Trophoblast cell (in vitro differentiated cells and primary cell): Measurements from ENCODE around the gene PDE4D.
"Not testable (repeated sequence)": the region's sequence is repeated elsewhere in the genome, so short reads cannot be mapped to it uniquely, and the experiment has no call there.

Experiments
- DNase-seq, 2 donors: peaks; one replicate each; pipeline ENCODE4 v3.0.0-alpha.2; 2016
- H2AFZ ChIP-seq: 2 replicates; pipeline ENCODE4 v1.6.1; 2013; ENCODE audit warnings: low read length, moderate library complexity, mild to moderate bottlenecking; ENCODE audit not compliant: insufficient read depth, poor library complexity
- H2AK5ac ChIP-seq: 2 replicates; pipeline ENCODE4 v1.6.1; 2013; ENCODE audit warnings: mild to moderate bottlenecking, low read length
- H2BK120ac ChIP-seq: 2 replicates; pipeline ENCODE4 v1.6.1; 2013; ENCODE audit warnings: low read length, mild to moderate bottlenecking, moderate library complexity; ENCODE audit not compliant: insufficient read depth, poor library complexity
- H2BK12ac ChIP-seq: 2 replicates; pipeline ENCODE4 v1.6.1; 2013; ENCODE audit warnings: mild to moderate bottlenecking, low read length, moderate library complexity
- H2BK5ac ChIP-seq: 2 replicates; pipeline ENCODE4 v1.6.1; 2013; ENCODE audit warnings: low read length, low read depth, moderate library complexity, mild to moderate bottlenecking; ENCODE audit not compliant: poor library complexity
- H3K14ac ChIP-seq: 2 replicates; pipeline ENCODE4 v1.6.1; 2013; ENCODE audit warnings: mild to moderate bottlenecking, low read length
- H3K18ac ChIP-seq: 2 replicates; pipeline ENCODE4 v1.6.1; 2013; ENCODE audit warnings: mild to moderate bottlenecking, low read length
- H3K23ac ChIP-seq: 2 replicates; pipeline ENCODE4 v1.6.1; 2013; ENCODE audit warnings: low read length
- H3K27ac ChIP-seq: 2 replicates; pipeline ENCODE4 v1.5.1; 2013; ENCODE audit warnings: low read depth, mild to moderate bottlenecking, inconsistent platforms, low read length, moderate library complexity
- H3K27me3 ChIP-seq: 2 replicates; pipeline ENCODE4 v1.6.1; 2013; ENCODE audit warnings: inconsistent platforms, mild to moderate bottlenecking, low read length, moderate library complexity; ENCODE audit not compliant: insufficient read depth
- H3K36me3 ChIP-seq, 2 experiments: 1 replicate in 1 of 2; 2 replicates in 1 of 2; pipeline ENCODE4 v1.6.1; 2013; ENCODE audit warnings: low read length in 2 of 2, mild to moderate bottlenecking in 2 of 2, moderate library complexity in 1 of 2; ENCODE audit not compliant: insufficient read depth in 2 of 2, control insufficient read depth in 1 of 2
- H3K4ac ChIP-seq: 2 replicates; pipeline ENCODE4 v1.6.1; 2013; ENCODE audit warnings: low read depth, mild to moderate bottlenecking, low read length, moderate library complexity
- H3K4me1 ChIP-seq, 2 experiments: 1 replicate in 1 of 2; 2 replicates in 1 of 2; pipeline ENCODE4 v1.6.1; 2013; ENCODE audit warnings: low read length in 2 of 2, mild to moderate bottlenecking in 2 of 2, moderate library complexity in 1 of 2; ENCODE audit not compliant: insufficient read depth in 2 of 2, control insufficient read depth in 1 of 2
- H3K4me2 ChIP-seq: 2 replicates; pipeline ENCODE4 v1.6.1; 2013; ENCODE audit warnings: inconsistent platforms, mild to moderate bottlenecking, low read length, moderate library complexity
- H3K4me3 ChIP-seq: 2 replicates; pipeline ENCODE4 v1.5.1; 2013; ENCODE audit warnings: mild to moderate bottlenecking, low read depth, low read length, inconsistent platforms
- H3K79me1 ChIP-seq: one replicate; pipeline ENCODE4 v1.6.1; 2013; ENCODE audit warnings: low read length
- H3K79me2 ChIP-seq: 2 replicates; pipeline ENCODE4 v1.6.1; 2013; ENCODE audit warnings: low read length, mild to moderate bottlenecking; ENCODE audit not compliant: control insufficient read depth, insufficient read depth, poor library complexity
- H3K9ac ChIP-seq: 2 replicates; pipeline ENCODE4 v1.6.1; 2013; ENCODE audit warnings: mild to moderate bottlenecking, low read length
- H3K9me3 ChIP-seq: 2 replicates; pipeline ENCODE4 v1.6.1; 2013; ENCODE audit warnings: low read depth, mild to moderate bottlenecking, control low read depth, inconsistent platforms, low read length; ENCODE audit not compliant: insufficient read depth
- H4K12ac ChIP-seq: 2 replicates; pipeline ENCODE4 v1.6.1; 2013; ENCODE audit warnings: low read depth, mild to moderate bottlenecking, low read length, moderate library complexity
- H4K8ac ChIP-seq: 2 replicates; pipeline ENCODE4 v1.6.1; 2013; ENCODE audit warnings: low read depth, mild to moderate bottlenecking, low read length, moderate library complexity
- H4K91ac ChIP-seq: one replicate; pipeline ENCODE4 v1.6.1; 2013; ENCODE audit warnings: low read depth, mild to moderate bottlenecking, low read length, moderate library complexity
- WGBS: extraction: QIAGEN DNeasy Blood & Tissue Kit; methylation state at CpG from one replicate; pipeline ENCODE4 v1.1.7; 2013; ENCODE audit warnings: missing lambda C conversion rate; ENCODE audit not compliant: insufficient read length, insufficient coverage; ENCODE audit errors: extremely low coverage; 5-methylcytosine and 5-hydroxymethylcytosine counted together

The PDE4D gene

GRCh38 chr5:59394956-59395355 lies 498.6 kb downstream of the PDE4D start:
- H3K36me3 ChIP-seq, H4K12ac ChIP-seq, H3K23ac ChIP-seq, H2AFZ ChIP-seq, H3K27ac ChIP-seq, H3K4ac ChIP-seq, H4K91ac ChIP-seq, H3K4me3 ChIP-seq, H3K4me1 ChIP-seq, H3K79me1 ChIP-seq, H3K27me3 ChIP-seq, H3K9me3 ChIP-seq, H2AK5ac ChIP-seq, H3K14ac ChIP-seq, DNase-seq, H3K9ac ChIP-seq, H2BK5ac ChIP-seq, H2BK12ac ChIP-seq, H4K8ac ChIP-seq, H2BK120ac ChIP-seq, H3K18ac ChIP-seq, H3K4me2 ChIP-seq, H3K79me2 ChIP-seq: not testable (repeated sequence)
- WGBS, result no CpG with 5 or more reads among the region's 15 CpGs

- Histone ChIP-seq H3K79me2 (no peaks in the 10 kb centered on the region), H3K18ac (no peak overlapping the region), H2BK12ac (no peak overlapping the region), H3K4me3 (no peak overlapping the region), H4K12ac (no peak overlapping the region), H2BK120ac (no peak overlapping the region), H2AFZ (no peak overlapping the region), H3K27ac (no peak overlapping the region), H3K36me3 (no peaks in the 10 kb centered on the region), H3K14ac (no peak overlapping the region), H4K8ac (no peak overlapping the region), H3K27me3 (no peaks in the 10 kb centered on the region), H3K4ac (no peak overlapping the region), H3K9me3 (no peaks in the 10 kb centered on the region), H3K4me2 (no peak overlapping the region), H3K79me1 (no peaks in the 10 kb centered on the region), H3K4me1 (no peaks in the 10 kb centered on the region), H2BK5ac (no peak overlapping the region), H4K91ac (no peak overlapping the region), H2AK5ac (no peak overlapping the region), H3K23ac (no peak overlapping the region), H3K9ac (no peak overlapping the region)
- no CpG with 5 or more reads among the region's 4 CpGs for WGBS
- no peak for DNase-seq
Measured at GRCh38 chr5:59393585-59394420, 499.7 kb downstream of the PDE4D start.

- H2BK5ac ChIP-seq, result no peak overlapping the region
- H3K18ac ChIP-seq, result no peak overlapping the region
- no peak overlapping the region for H3K14ac ChIP-seq
- no peak overlapping the region for H4K12ac ChIP-seq
- H4K91ac ChIP-seq, result no peak overlapping the region
- H3K36me3 ChIP-seq, result no peaks in the 10 kb centered on the region
- no peak overlapping the region for H3K9ac ChIP-seq
- H3K4me3 ChIP-seq, result no peak overlapping the region
- no peak overlapping the region for H3K4ac ChIP-seq
- H3K4me2 ChIP-seq, result no peak overlapping the region
- no peaks in the 10 kb centered on the region for H3K79me1 ChIP-seq
- no peak overlapping the region for H2AK5ac ChIP-seq
- no peak for DNase-seq
- H3K27me3 ChIP-seq, result no peaks in the 10 kb centered on the region
- WGBS, result 100% methylated on average over 1 of the region's 1 CpG
- no peak overlapping the region for H2BK12ac ChIP-seq
- H2AFZ ChIP-seq, result no peak overlapping the region
- no peak overlapping the region for H3K23ac ChIP-seq
- H3K9me3 ChIP-seq, result no peaks in the 10 kb centered on the region
- no peaks in the 10 kb centered on the region for H3K4me1 ChIP-seq
- H3K79me2 ChIP-seq, result no peaks in the 10 kb centered on the region
- no peak overlapping the region for H2BK120ac ChIP-seq
- no peak overlapping the region for H3K27ac ChIP-seq
- H4K8ac ChIP-seq, result no peak overlapping the region
Measured at GRCh38 chr5:59391576-59391975, 501.9 kb downstream of the PDE4D start.

GRCh38 chr5:59390989-59391388 lies 502.5 kb downstream of the PDE4D start:
- no peak overlapping the region for H2BK5ac ChIP-seq
- no peak overlapping the region for H3K18ac ChIP-seq
- no peaks in the 10 kb centered on the region for H3K9me3 ChIP-seq
- H3K4ac ChIP-seq, result no peak overlapping the region
- H2BK12ac ChIP-seq, result no peak overlapping the region
- no peaks in the 10 kb centered on the region for H3K79me2 ChIP-seq
- no peak overlapping the region for H4K91ac ChIP-seq
- no peaks in the 10 kb centered on the region for H3K4me1 ChIP-seq
- no peak overlapping the region for H3K4me2 ChIP-seq
- DNase-seq, result no peak
- H3K14ac ChIP-seq, result no peak overlapping the region
- no peak overlapping the region for H2AFZ ChIP-seq
- H2AK5ac ChIP-seq, result no peak overlapping the region
- no peak overlapping the region for H4K12ac ChIP-seq
- no peak overlapping the region for H3K4me3 ChIP-seq
- H3K36me3 ChIP-seq, result no peaks in the 10 kb centered on the region
- H3K9ac ChIP-seq, result no peak overlapping the region
- H3K79me1 ChIP-seq, result no peaks in the 10 kb centered on the region
- H3K27me3 ChIP-seq, result no peaks in the 10 kb centered on the region
- no peak overlapping the region for H3K27ac ChIP-seq
- no peak overlapping the region for H2BK120ac ChIP-seq
- H3K23ac ChIP-seq, result no peak overlapping the region
- no peak overlapping the region for H4K8ac ChIP-seq
